ENCODE results near the gene CNTNAP5.

CNTNAP5 gene

DNA sequence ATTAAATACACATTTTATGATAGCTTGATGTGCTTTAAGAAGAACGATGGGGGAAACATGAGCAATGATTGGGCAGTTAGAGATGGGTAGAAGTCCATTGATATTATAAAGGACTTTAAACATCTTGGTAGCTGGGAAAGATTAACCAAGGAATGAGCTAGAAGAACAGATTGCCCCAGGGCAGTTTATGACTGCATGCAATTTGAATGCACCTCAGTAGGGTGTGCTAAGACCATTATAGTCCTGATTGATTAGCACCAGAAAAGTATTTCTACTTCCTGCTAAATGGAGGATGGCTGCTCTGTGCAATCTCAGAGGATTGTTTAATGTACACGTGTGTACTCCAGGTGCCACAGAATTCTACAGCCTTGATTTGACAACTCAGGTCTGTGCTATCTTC is 641.9 kb downstream of the CNTNAP5 start:
- DNase-seq (ENCODE audit: low read depth in 2 of 2, low spot score in 1 of 2): no peak

DNA sequence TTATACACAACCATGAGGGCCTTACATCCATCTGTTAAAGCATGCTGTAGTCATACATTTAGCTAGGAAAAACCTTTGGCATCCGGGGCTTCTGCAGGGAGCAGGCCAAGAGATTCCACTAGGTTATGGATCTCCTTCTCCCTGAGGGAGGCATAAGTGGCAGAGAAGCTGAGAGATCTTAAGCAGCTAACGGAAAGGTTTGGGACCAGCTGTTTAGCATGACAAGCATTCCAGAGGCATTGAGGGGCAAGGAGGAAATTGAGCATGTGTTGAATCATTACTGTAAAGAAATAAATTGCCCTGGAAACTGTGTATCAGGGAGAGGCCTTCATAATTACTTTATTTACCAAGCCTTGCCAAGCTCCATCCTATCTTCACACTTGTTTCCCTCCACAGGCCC is 643.1 kb downstream of the CNTNAP5 start:
- no peak for DNase-seq (ENCODE audit: low read depth in 2 of 2, low spot score in 1 of 2)

- no peak for DNase-seq (ENCODE audit: low read depth in 2 of 2, low spot score in 1 of 2)
Measured at GRCh38 chr2:124670187-124670586, 645.1 kb downstream of the CNTNAP5 start.

DNA sequence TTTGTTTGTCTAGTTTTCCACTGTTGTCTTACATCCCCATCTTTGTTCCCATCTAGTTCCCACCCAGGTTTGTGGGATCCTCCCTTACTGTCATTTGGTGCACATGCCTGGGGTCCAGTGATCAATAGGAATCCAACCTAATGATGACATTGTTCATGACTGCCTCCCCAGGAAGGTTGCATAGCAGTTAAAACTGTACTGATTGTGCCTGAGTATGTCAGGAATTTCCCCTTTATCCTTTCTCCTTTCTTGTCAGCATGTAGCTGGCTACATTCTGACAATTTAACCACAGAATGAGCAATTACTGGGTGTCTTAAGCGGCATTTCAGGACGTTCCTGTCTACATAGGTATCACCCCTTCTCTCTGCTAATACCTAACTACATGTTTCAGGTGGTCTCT is 653.0 kb downstream of the CNTNAP5 start:
- no peak for DNase-seq (ENCODE audit: low read depth in 2 of 2, low spot score in 1 of 2)

DNA sequence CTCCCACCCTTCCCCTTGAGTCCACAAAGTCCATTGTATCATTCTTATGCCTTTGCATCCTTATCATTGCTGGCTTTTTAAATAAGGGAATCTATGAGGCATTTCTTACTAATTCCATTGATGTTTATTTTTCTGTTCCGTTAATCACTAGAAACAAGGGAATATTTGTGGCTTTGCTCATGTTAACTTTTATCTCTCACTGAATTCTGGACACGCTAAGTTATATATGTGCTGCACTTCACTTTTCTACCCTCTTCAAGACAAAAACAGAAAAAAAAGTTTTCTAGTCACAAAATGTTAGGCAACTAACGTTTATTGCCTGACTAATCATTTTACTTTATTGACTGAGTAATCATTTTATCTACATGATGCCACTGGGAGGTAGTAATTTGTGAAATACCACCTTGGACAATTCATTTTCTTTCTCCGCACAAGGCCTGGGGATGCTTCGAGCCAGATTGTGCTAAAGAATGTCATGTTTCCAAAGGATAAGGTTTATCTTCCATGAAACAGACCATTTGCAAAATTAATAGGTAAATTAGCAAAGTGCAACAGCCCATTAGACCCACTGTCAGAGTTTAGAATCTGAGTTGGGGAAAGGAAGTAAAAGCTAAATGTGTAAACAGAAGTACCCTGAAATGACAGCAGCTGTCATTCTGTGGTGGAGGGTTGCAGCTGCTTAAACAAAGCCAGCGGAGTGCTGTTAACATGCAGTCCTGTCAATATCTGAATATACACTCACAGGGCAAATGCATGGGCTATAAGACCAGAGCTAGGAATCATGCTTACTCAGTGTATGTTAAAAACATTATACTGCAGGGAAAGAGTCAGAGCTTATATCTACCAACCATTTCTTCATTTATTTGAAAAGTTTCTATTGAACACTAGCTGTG is 658.7 kb downstream of the CNTNAP5 start:
- no peak for DNase-seq (ENCODE audit: low read depth in 2 of 2, low spot score in 1 of 2)

GRCh38 chr2:124689348-124689747 is 664.3 kb downstream of the CNTNAP5 start:
- no peak for DNase-seq (ENCODE audit: low read depth in 2 of 2, low spot score in 1 of 2)

DNA sequence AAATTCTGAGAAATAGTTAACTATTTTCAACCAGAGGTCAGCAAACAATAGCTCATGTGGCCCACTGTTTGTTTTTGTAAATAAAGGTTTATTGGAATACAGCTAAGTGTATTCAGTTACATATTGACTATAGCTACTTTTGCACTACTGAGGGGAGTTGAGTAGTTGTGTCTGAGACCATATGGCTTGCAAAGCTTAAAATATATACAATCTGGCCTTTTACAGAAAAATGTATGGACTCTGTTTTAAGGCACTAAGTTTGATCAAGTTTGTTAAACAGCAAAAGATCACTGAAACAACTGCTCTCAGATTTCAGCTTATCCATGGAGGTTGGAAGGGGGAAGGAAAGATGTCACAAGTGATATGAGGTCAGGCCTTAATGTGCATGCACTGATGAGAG is 667.1 kb downstream of the CNTNAP5 start:
- no peak for DNase-seq (ENCODE audit: low read depth in 2 of 2, low spot score in 1 of 2)

- no peak for DNase-seq (ENCODE audit: low read depth in 2 of 2, low spot score in 1 of 2)
Measured at GRCh38 chr2:124692707-124693106, 667.6 kb downstream of the CNTNAP5 start.

DNA sequence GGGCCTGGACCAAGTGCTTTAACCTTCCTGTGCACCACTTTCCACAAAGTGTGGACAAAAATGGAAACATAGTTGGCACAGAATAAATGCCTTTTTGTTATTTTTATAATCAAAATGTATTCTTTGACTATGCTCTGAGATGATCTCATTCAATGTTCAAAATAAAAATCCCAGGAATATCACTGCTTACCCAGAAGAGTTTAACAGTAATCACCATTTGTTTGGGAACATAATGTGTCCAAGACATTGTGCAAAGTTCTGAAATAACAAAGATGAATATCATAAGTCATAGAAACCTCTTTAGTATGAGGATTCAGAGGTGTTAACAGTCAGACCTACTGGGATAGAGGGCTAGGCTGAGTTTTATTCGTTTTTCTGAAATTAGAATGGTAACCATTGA is 668.1 kb downstream of the CNTNAP5 start:
- DNase-seq (ENCODE audit: low read depth in 2 of 2, low spot score in 1 of 2): no peak

- DNase-seq (ENCODE audit: low read depth in 2 of 2, low spot score in 1 of 2): no peak
Measured at GRCh38 chr2:124698979-124699565, 674.0 kb downstream of the CNTNAP5 start.

GRCh38 chr2:124702777-124703176 is 677.7 kb downstream of the CNTNAP5 start:
- DNase-seq (ENCODE audit: low read depth in 2 of 2, low spot score in 1 of 2): no peak

DNA sequence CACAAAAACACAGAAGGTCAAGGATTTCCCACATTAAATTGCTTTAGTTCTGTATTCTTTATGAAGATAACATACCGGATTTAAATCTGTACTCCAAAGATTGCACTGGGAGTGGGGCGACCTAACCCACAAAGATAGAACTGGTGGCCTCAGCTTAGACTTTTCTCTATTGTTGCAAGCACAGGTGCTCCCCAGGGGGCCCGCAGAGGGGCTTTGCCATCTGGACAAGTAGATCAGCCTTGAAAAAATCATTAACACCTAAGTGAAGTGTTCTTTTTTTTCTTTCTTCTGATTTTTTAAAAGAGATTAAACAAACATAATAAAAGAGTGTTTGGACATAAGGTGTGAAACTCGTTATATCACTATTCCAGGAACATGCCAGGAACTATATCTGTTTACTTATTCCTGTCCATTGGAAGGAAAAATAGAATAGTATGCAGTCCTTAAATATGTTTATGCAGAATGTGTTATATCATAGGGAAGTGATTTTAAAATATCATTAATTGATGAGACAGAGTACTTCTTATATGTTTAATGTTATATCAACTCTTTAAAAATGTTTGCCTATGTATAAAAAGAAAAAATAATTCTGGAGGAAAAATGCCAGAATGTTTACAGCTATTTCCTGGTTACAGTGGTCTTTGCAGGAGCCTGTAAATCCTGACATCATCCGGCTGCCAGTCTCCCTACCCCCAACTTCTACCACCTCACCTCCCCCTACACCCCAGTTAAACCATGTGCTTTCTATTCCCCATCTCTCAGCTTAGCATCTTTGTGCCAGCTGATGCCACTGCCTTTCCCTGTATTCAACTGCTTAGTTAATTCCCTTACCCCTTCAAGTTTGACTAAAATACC is 679.2 kb downstream of the CNTNAP5 start:
- DNase-seq (ENCODE audit: low read depth in 2 of 2, low spot score in 1 of 2): no peak

- DNase-seq (ENCODE audit: low read depth in 2 of 2, low spot score in 1 of 2): no peak
Measured at GRCh38 chr2:124708661-124709060, 683.6 kb downstream of the CNTNAP5 start.

- no peak for DNase-seq (ENCODE audit: low read depth in 2 of 2, low spot score in 1 of 2)
Measured at GRCh38 chr2:124713969-124714368, 688.9 kb downstream of the CNTNAP5 start.

DNA sequence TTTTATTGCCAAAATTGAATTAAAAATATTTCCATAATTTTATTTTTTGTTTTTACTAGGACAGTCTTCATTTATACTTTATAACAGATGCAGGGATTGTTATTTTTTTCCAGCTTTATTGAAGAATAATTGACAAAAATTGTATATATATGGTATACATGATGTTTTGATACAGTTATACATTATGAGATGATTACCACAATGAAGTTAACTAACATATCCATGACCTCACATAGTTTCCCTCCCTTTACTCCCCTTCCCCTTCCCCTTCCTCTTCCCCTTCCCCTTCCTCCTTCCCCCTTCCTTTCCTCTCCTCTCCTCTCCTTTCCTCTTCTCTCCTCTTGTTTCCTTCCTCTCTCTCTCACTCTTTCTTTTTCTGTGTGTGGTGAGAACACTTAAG is 700.1 kb downstream of the CNTNAP5 start:
- no peak for DNase-seq (ENCODE audit: low read depth in 2 of 2, low spot score in 1 of 2)

GRCh38 chr2:124740636-124741035 is 715.5 kb downstream of the CNTNAP5 start:
- no peak for DNase-seq (ENCODE audit: low read depth in 2 of 2, low spot score in 1 of 2)

DNA sequence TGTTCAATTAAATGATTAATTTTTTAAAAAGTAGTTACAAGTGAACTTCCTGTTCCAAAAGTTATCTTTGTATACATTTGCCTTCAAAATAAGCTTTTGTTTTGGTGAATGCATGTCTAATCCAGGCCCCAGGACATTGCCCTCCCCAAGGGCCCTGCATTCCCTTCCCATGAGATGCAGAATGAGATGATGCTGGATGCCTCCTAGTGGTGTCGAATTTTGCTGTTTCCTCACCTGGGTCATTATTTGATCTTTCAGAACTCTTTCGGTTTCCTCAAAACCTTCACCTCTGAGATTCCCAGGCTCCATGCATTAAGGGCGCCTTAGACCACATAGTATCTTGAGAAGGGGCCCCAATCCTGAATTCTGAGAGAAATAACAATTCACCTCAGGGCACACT is 728.8 kb downstream of the CNTNAP5 start:
- no peak for DNase-seq (ENCODE audit: low read depth in 2 of 2, low spot score in 1 of 2)

- no peak for DNase-seq (ENCODE audit: low read depth in 2 of 2, low spot score in 1 of 2)
Measured at GRCh38 chr2:124755386-124755785, 730.3 kb downstream of the CNTNAP5 start.

GRCh38 chr2:124756048-124756447 is 731.0 kb downstream of the CNTNAP5 start:
- DNase-seq (ENCODE audit: low read depth in 2 of 2, low spot score in 1 of 2): no peak

- DNase-seq (ENCODE audit: low read depth in 2 of 2, low spot score in 1 of 2): no peak
Measured at GRCh38 chr2:124762388-124762787, 737.3 kb downstream of the CNTNAP5 start.

GRCh38 chr2:124763611-124764010 is 738.5 kb downstream of the CNTNAP5 start:
- DNase-seq (ENCODE audit: low read depth in 2 of 2, low spot score in 1 of 2): no peak

DNA sequence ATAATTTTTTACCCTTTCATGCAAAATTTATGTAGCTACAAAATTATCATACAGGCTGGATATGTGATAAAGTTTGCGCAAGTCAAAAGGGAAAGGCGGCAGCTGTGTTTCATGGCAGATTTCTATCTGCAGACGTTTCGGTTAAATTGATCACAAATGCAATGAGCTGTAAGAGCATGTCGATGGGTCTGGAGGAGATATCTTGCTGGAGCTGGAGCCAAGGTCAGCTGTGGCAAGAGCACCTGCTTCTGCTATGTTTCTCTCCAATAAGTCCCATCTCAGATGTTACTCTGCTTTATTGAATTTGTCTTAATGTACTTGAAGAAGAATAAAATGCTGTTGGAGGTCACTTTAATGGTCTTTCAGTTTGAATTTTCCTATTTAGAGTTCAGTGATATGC is 749.7 kb downstream of the CNTNAP5 start:
- no peak for DNase-seq (ENCODE audit: low read depth in 2 of 2, low spot score in 1 of 2)
